Loucy (cell line): ENCODE results near the gene PRDX4.

Experiments used
- H2AFZ ChIP-seq: fragments of 200-600 bp; sonication (generic); 2 replicates; pipeline ENCODE4 v1.6.0; 2016; ENCODE audit warnings: antibody characterized with exemption, mild to moderate bottlenecking, low read length, moderate library complexity
- H3F3A ChIP-seq: fragments of 200-600 bp; 2 replicates; pipeline ENCODE4 v1.6.0; 2016; ENCODE audit warnings: antibody characterized with exemption, low read depth, mild to moderate bottlenecking
- H3K27me3 ChIP-seq: fragments of 200-600 bp; sonication (generic); 2 replicates; pipeline ENCODE4 v1.6.1; 2014; ENCODE audit warnings: low read length, mild to moderate bottlenecking; ENCODE audit not compliant: insufficient read depth, poor library complexity, severe bottlenecking
- H3K36me3 ChIP-seq: fragments of 200-600 bp; sonication (generic); 2 replicates; pipeline ENCODE4 v1.6.1; 2016; ENCODE audit warnings: low read length; ENCODE audit not compliant: insufficient read depth
- H3K4me1 ChIP-seq: fragments of 200-600 bp; sonication (generic); 2 replicates; pipeline ENCODE4 v1.5.1; 2014; ENCODE audit warnings: low read length, mild to moderate bottlenecking; ENCODE audit not compliant: insufficient read depth, poor library complexity, severe bottlenecking
- H3K4me2 ChIP-seq: fragments of 200-600 bp; sonication (generic); 2 replicates; pipeline ENCODE4 v1.6.0; 2014; ENCODE audit warnings: antibody characterized with exemption, low read length, low read depth, mild to moderate bottlenecking; ENCODE audit not compliant: poor library complexity, severe bottlenecking
- H3K4me3 ChIP-seq: fragments of 200-600 bp; sonication (generic); 2 replicates; pipeline ENCODE4 v1.5.1; 2014; ENCODE audit warnings: low read length, mild to moderate bottlenecking, mixed read lengths; ENCODE audit not compliant: poor library complexity, severe bottlenecking
- H3K79me2 ChIP-seq: fragments of 200-600 bp; sonication (generic); 2 replicates; pipeline ENCODE4 v1.6.1; 2014; ENCODE audit warnings: low read length; ENCODE audit not compliant: insufficient read depth
- H3K9ac ChIP-seq: fragments of 200-600 bp; sonication (generic); 2 replicates; pipeline ENCODE4 v1.6.0; 2014; ENCODE audit warnings: mild to moderate bottlenecking, low read depth, low read length, moderate library complexity; ENCODE audit not compliant: poor library complexity, severe bottlenecking
- H3K9me2 ChIP-seq: fragments of 200-600 bp; sonication (generic); replicated peaks from 2 replicates; pipeline ENCODE4 v1.6.1; 2016; ENCODE audit warnings: low read depth, low read length, mixed read lengths
- H3K9me3 ChIP-seq: fragments of 200-600 bp; sonication (generic); 2 replicates; pipeline ENCODE4 v1.6.1; 2014; ENCODE audit warnings: mild to moderate bottlenecking, antibody characterized with exemption, low read length, low read depth; ENCODE audit not compliant: insufficient read depth
- H4K20me1 ChIP-seq: fragments of 200-600 bp; sonication (generic); 2 replicates; pipeline ENCODE4 v1.6.0; 2014; ENCODE audit warnings: antibody characterized with exemption, low read length, mild to moderate bottlenecking; ENCODE audit not compliant: insufficient read depth, poor library complexity, severe bottlenecking
- EZH2phosphoT487 ChIP-seq: fragments of 200-600 bp; IDR thresholded peaks from 2 replicates; pipeline ENCODE4 v1.6.1; 2018; ENCODE audit warnings: antibody characterized with exemption, mild to moderate bottlenecking, moderate library complexity, borderline replicate concordance
- TF ChIP-seq, protein P1 (sequence below): fragments of 200-600 bp; sonication (generic); conservative IDR thresholded peaks from 2 replicates; pipeline ENCODE4 v1.5.1; 2014; ENCODE audit warnings: mild to moderate bottlenecking, antibody characterized with exemption, low read length

Gene PRDX4

DNA sequence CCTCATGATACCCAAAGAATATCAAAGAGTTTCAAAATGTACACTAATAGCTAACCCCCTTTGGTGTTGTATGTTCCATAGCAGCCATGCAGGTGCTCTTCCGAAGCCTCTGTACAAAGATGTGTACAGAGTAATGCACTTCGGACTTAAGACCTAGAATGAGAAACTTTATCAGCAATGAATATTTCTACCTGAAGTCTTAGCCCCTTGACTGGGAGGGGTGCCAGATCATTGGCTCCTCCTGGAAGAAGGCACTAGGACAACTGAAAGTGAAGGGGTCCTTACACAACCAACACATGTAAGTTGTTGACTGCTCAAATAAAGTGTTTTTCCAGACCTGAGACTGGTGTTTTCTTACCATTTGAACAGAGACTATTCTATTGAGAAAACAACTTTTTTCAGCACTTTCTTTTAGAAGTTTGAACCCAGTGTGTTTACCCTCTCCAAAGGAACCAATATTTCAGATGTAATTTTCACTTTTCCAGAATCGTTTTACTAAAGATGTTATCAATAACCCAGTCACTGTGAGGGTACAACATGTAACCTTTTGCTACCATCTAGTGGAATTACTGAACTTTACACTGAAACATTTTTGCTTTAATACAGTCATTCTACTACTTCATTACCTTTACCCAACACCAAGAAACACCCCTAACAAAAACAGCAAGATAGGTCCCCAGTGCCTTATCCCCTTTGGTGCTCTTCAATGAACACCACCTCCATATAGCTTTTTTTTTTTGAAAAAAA is 33.3 kb upstream of the PRDX4 start:
- no peaks in the 10 kb centered on the region for H3K27me3 ChIP-seq
- H3K9ac ChIP-seq = no peak overlapping the region
- H3K4me1 ChIP-seq = no peaks in the 10 kb centered on the region
- TF ChIP-seq, protein P1, sequence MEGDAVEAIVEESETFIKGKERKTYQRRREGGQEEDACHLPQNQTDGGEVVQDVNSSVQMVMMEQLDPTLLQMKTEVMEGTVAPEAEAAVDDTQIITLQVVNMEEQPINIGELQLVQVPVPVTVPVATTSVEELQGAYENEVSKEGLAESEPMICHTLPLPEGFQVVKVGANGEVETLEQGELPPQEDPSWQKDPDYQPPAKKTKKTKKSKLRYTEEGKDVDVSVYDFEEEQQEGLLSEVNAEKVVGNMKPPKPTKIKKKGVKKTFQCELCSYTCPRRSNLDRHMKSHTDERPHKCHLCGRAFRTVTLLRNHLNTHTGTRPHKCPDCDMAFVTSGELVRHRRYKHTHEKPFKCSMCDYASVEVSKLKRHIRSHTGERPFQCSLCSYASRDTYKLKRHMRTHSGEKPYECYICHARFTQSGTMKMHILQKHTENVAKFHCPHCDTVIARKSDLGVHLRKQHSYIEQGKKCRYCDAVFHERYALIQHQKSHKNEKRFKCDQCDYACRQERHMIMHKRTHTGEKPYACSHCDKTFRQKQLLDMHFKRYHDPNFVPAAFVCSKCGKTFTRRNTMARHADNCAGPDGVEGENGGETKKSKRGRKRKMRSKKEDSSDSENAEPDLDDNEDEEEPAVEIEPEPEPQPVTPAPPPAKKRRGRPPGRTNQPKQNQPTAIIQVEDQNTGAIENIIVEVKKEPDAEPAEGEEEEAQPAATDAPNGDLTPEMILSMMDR = peak; percentile 40
- TF ChIP-seq EZH2phosphoT487 = no peak
- H3K9me3 ChIP-seq = no peaks in the 10 kb centered on the region
- no peak overlapping the region for H2AFZ ChIP-seq
- no peaks in the 10 kb centered on the region for H3F3A ChIP-seq
- H3K9me2 ChIP-seq = no peaks in the 10 kb centered on the region
- no peak overlapping the region for H3K4me3 ChIP-seq
- no peaks in the 10 kb centered on the region for H3K79me2 ChIP-seq
- H4K20me1 ChIP-seq = no peaks in the 10 kb centered on the region
- H3K4me2 ChIP-seq = no peak overlapping the region
- no peaks in the 10 kb centered on the region for H3K36me3 ChIP-seq

DNA sequence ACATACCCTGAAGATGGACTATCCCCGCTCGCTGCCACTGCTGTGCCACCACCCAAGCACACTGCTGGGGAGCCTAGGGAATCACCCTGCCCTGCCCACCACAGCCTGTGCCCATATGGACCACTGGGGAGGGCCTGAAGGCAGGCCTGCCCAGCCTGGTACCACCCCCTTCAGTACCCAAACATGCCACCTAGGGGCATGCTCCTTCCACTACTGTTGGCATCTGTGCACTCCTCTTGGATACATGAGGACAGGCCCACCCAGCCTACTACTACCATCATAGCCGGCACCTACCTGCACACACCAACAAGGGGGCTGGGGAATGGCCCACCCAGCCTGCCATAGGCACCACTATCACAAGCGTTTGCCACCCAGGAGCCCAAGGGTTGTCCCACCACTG is 30.1 kb upstream of the PRDX4 start:
- H3K4me3 ChIP-seq = no peak overlapping the region
- H3K36me3 ChIP-seq = no peaks in the 10 kb centered on the region
- H3K9me2 ChIP-seq = no peaks in the 10 kb centered on the region
- H4K20me1 ChIP-seq = no peaks in the 10 kb centered on the region
- no peak overlapping the region for H3K9ac ChIP-seq
- H3K4me2 ChIP-seq = no peak overlapping the region
- no peaks in the 10 kb centered on the region for H3K27me3 ChIP-seq
- no peaks in the 10 kb centered on the region for H3K79me2 ChIP-seq
- no peak overlapping the region for H2AFZ ChIP-seq
- H3K4me1 ChIP-seq = no peaks in the 10 kb centered on the region
- TF ChIP-seq, protein P1 = no peak
- TF ChIP-seq EZH2phosphoT487 = no peak
- H3F3A ChIP-seq = no peaks in the 10 kb centered on the region
- H3K9me3 ChIP-seq = no peaks in the 10 kb centered on the region

DNA sequence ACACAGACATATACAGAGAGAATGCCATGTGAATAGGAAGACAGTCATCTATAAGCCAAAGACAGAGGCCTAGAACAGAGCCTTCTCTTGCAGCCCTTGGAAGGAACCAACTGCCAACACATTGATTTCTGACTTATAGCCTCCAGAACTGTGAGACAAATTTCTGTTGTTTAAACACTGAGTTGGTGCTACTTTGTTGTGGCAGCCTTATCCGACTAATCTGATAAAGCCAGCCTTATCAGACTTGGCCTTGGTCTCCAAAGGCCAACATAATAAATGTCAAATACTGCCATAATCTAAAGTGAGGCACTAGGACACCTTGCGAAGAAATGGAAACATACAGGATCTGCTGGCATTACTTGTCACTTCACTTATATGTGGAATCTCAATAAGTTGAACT is 24.3 kb upstream of the PRDX4 start:
- no peak overlapping the region for H3K4me3 ChIP-seq
- H3F3A ChIP-seq = no peaks in the 10 kb centered on the region
- no peaks in the 10 kb centered on the region for H3K9me3 ChIP-seq
- no peaks in the 10 kb centered on the region for H3K9me2 ChIP-seq
- no peaks in the 10 kb centered on the region for H3K79me2 ChIP-seq
- H3K36me3 ChIP-seq = no peaks in the 10 kb centered on the region
- no peak for TF ChIP-seq EZH2phosphoT487
- TF ChIP-seq, protein P1 = no peak
- H3K4me2 ChIP-seq = no peak overlapping the region
- no peak overlapping the region for H3K9ac ChIP-seq
- H4K20me1 ChIP-seq = no peaks in the 10 kb centered on the region
- no peaks in the 10 kb centered on the region for H3K4me1 ChIP-seq
- no peaks in the 10 kb centered on the region for H3K27me3 ChIP-seq
- H2AFZ ChIP-seq = no peak overlapping the region
